Testis (tissue), 2 donors: ENCODE data around the gene ATP5MC2.

Experiments
- CTCF ChIP-seq, 3 experiments: fragments of 450-650 bp in 2 of 3; fragments of 200-600 bp in 1 of 3; sonication (generic) in 1 of 3; IDR thresholded peaks; one replicate each; pipeline ENCODE4 v1.5.1; 2016 to 2019; ENCODE audit warnings: antibody characterized with exemption in 3 of 3, mild to moderate bottlenecking in 2 of 3, moderate library complexity in 1 of 3
- POLR2A ChIP-seq: fragments of 450-650 bp; IDR thresholded peaks from one replicate; pipeline ENCODE4 v1.6.1; 2017; ENCODE audit warnings: antibody characterized with exemption, mild to moderate bottlenecking, moderate library complexity

- TF ChIP-seq POLR2A (no peak), CTCF (IDR thresholded peaks at IDR 0.05) (no peak)
Observed at GRCh38 chr12:53683983-53684382, 8.1 kb upstream of the ATP5MC2 start.
